EH (cell line): ENCODE data around the gene CD200R1.

Experiments
- DNase-seq: peaks from one replicate; pipeline ENCODE4 v3.0.0-alpha.2; 2015; ENCODE audit warnings: low read depth

The CD200R1 gene

GRCh38 chr3:112888381-112889085, 86.4 kb downstream of the CD200R1 start:
- peak; percentile 34 for DNase-seq

GRCh38 chr3:112884678-112885290, 90.1 kb downstream of the CD200R1 start:
- no peak for DNase-seq

GRCh38 chr3:112881891-112882290, 93.0 kb downstream of the CD200R1 start:
- DNase-seq = no peak

- DNase-seq = no peak
Measured at GRCh38 chr3:112875561-112875960, 99.3 kb downstream of the CD200R1 start.

GRCh38 chr3:112874725-112875124, 100.2 kb downstream of the CD200R1 start:
- no peak for DNase-seq

- no peak for DNase-seq
Measured at GRCh38 chr3:112873632-112874031, 101.3 kb downstream of the CD200R1 start.

GRCh38 chr3:112871735-112872134, 103.2 kb downstream of the CD200R1 start:
- DNase-seq = no peak
